ENCODE results near the gene MPND. TPM values are rescaled to one million over a fixed set of nuclear protein-coding genes. Genes with fewer than 3 reads are reported as not detected.
"Not testable (repeated sequence)": the region's sequence is repeated elsewhere in the genome, so short reads cannot be mapped to it uniquely, and the experiment has no call there.

The MPND gene
- total and polyA plus RNA-seq, 2 donors, result 7.8 to 16.9 TPM

GRCh38 chr19:4342314-4342614, 1.1 kb upstream of the MPND start:
- Histone ChIP-seq H3K4me3 (ENCODE audit: low read length in 2 of 2) (peak overlapping the region; percentile 68 to 78), H3K4me1 (ENCODE audit: control insufficient read depth in 2 of 2, insufficient read depth in 2 of 2, low read length in 2 of 2) (peaks cover 12 to 32% of the 10 kb centered on the region in 2 donors), H3K27me3 (ENCODE audit: control insufficient read depth in 2 of 2, insufficient read depth in 1 of 2, low read length in 1 of 2) (no peaks in the 10 kb centered on the region), H3K27ac (ENCODE audit: low read depth in 1 of 2, low read length in 1 of 2) (peak overlapping the region; percentile 85 to 86), H3K36me3 (ENCODE audit: control insufficient read depth in 2 of 2, insufficient read depth in 2 of 2, low read length in 1 of 2) (peaks cover 0 to 6% of the 10 kb centered on the region in 2 donors), H3K9me3 (ENCODE audit: control insufficient read depth in 2 of 2, insufficient read depth in 1 of 2, low read length in 1 of 2) (no peaks in the 10 kb centered on the region)
- DNase-seq (ENCODE audit: low read depth in 6 of 9, low spot score in 9 of 9), result no peak
- 10% methylated on average over 10 of the region's 10 CpGs for WGBS

DNA sequence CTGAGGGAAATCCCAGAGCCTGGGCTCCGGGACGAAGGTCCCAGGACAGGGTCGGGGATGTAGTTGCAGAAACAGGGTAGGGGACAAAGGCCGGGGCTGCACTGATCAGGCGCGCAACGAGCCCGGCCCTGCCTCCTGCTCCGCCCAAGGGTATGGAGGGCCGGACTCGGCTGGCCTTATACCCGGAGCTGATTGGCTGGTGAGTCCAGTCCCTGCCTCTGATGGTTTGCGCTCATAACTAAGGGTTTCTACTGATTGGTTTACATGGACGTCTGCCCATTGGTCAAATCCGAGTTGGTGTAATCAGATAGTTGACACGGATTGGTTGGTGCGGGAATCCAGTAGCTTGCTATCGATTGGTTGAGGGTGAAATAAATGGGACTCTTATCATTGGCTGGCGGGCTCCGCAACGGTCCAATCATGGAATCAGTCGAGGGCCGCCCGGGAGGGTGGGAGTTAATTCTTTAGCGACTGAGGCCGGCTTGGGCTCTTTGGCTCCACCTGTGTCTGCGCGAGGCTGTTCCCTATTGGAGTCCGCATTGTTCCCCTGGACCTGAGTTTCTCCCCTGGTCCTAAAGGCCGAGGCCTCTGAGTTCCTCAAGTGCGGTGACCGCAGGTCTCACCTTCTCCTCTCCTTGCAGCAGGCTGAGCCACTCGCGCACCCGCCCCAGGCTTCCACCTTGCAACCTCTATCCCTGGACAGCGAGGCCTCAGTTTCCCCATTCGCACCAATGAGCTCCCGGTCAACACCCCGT, 570 bp upstream of the MPND start:
- peak; percentile 88 to 99 (median 96) for DNase-seq (ENCODE audit: low read depth in 6 of 9, low spot score in 9 of 9)
- under 1% methylated on average over 39 of the region's 39 CpGs for WGBS

DNA sequence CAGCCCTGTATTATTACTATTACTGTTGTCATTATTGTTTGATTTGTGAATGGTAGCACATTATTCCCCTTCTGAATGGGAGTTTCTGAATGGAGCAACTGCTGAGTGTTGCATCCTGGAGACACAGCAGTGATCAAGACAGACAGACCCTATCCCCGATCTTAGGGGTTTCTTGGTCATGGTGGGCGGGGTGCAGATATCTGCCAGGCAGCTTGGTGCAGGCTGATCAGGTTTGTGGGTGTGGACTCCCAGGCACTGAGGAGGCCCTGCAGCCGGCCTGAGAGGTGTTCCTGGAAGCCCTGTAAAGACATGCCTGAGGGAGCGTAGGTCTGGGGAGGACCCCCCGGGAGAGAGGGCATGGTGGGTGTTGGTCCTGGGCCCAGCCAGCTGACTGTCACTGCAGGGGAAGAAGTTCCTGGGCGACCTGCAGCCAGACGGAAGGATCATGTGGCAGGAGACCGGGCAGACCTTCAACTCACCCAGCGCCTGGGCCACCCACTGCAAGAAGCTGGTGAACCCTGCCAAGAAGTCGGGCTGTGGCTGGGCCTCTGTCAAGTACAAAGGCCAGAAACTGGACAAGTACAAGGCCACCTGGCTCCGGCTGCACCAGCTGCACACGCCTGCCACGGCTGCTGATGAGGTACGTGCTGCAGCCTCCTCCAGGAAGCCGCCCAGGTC, 2.1 kb downstream of the MPND start:
- Histone ChIP-seq H3K9me3 (ENCODE audit: control insufficient read depth in 2 of 2, insufficient read depth in 1 of 2, low read length in 1 of 2) (no peaks in the 10 kb centered on the region), H3K27me3 (ENCODE audit: control insufficient read depth in 2 of 2, insufficient read depth in 1 of 2, low read length in 1 of 2) (no peaks in the 10 kb centered on the region), H3K4me3 (ENCODE audit: low read length in 2 of 2) (no peak overlapping the region), H3K4me1 (ENCODE audit: control insufficient read depth in 2 of 2, insufficient read depth in 2 of 2, low read length in 2 of 2) (peaks cover 7 to 20% of the 10 kb centered on the region in 2 donors), H3K27ac (ENCODE audit: low read depth in 1 of 2, low read length in 1 of 2) (no peak overlapping the region), H3K36me3 (ENCODE audit: control insufficient read depth in 2 of 2, insufficient read depth in 2 of 2, low read length in 1 of 2) (peaks cover 5 to 13% of the 10 kb centered on the region in 2 donors)
- DNase-seq (ENCODE audit: low read depth in 6 of 9, low spot score in 9 of 9), result no peak
- WGBS, result 98% methylated on average over 15 of the region's 15 CpGs

More for the DNA sequence above, 570 bp upstream of the MPND start:
- Histone ChIP-seq H3K27ac (ENCODE audit: low read depth in 1 of 2, low read length in 1 of 2) (peak overlapping the region; percentile 86 to 95), H3K27me3 (ENCODE audit: control insufficient read depth in 2 of 2, insufficient read depth in 1 of 2, low read length in 1 of 2) (no peaks in the 10 kb centered on the region), H3K9me3 (ENCODE audit: control insufficient read depth in 2 of 2, insufficient read depth in 1 of 2, low read length in 1 of 2) (no peaks in the 10 kb centered on the region), H3K36me3 (ENCODE audit: control insufficient read depth in 2 of 2, insufficient read depth in 2 of 2, low read length in 1 of 2) (peaks cover 0 to 6% of the 10 kb centered on the region in 2 donors), H3K4me3 (ENCODE audit: low read length in 2 of 2) (peak overlapping the region; percentile 68 to 78), H3K4me1 (ENCODE audit: control insufficient read depth in 2 of 2, insufficient read depth in 2 of 2, low read length in 2 of 2) (peaks cover 11 to 32% of the 10 kb centered on the region in 2 donors)

- H3K36me3 ChIP-seq (ENCODE audit: control insufficient read depth in 2 of 2, insufficient read depth in 2 of 2, low read length in 1 of 2), result peaks cover 7 to 13% of the 10 kb centered on the region in 2 donors
- peaks cover 7 to 20% of the 10 kb centered on the region in 2 donors for H3K4me1 ChIP-seq (ENCODE audit: control insufficient read depth in 2 of 2, insufficient read depth in 2 of 2, low read length in 2 of 2)
- no peaks in the 10 kb centered on the region for H3K9me3 ChIP-seq (ENCODE audit: control insufficient read depth in 2 of 2, insufficient read depth in 1 of 2, low read length in 1 of 2)
- 98% methylated on average over 6 of the region's 6 CpGs for WGBS
- H3K27me3 ChIP-seq (ENCODE audit: control insufficient read depth in 2 of 2, insufficient read depth in 1 of 2, low read length in 1 of 2), result no peaks in the 10 kb centered on the region
- no peak for DNase-seq (ENCODE audit: low read depth in 6 of 9, low spot score in 9 of 9)
- no peak overlapping the region for H3K27ac ChIP-seq (ENCODE audit: low read depth in 1 of 2, low read length in 1 of 2)
- no peak overlapping the region for H3K4me3 ChIP-seq (ENCODE audit: low read length in 2 of 2)
These were observed 2.6 kb downstream of the MPND start for GRCh38 chr19:4346020-4346383.

DNA sequence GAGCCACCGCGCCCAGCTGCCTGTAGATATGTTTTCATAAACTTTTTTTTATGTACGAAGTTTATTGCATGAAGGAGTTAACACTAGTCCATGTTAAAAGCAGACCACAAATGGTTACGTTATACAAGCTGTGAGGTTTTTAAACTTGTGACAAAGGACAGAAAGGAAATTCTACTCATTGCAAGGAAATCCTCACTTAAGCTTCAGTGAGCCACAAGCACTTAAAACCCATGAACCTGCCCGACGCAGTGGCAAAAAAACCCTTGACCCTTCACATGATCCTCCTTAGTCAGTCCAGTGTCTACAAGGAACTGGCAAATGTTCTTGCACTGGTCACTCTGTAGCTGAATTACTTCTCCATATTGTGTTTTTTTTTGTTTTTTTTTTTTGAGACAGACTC, 4.2 kb downstream of the MPND start:
- 75% methylated on average over 6 of the region's 6 CpGs for WGBS
- H3K9me3 ChIP-seq (ENCODE audit: control insufficient read depth in 2 of 2, insufficient read depth in 1 of 2, low read length in 1 of 2), result no peaks in the 10 kb centered on the region
- DNase-seq (ENCODE audit: low read depth in 6 of 9, low spot score in 9 of 9), result no peak

GRCh38 chr19:4349225-4349624, 5.9 kb downstream of the MPND start:
- H3K9me3 ChIP-seq (ENCODE audit: control insufficient read depth in 2 of 2, insufficient read depth in 1 of 2, low read length in 1 of 2); DNase-seq (ENCODE audit: low read depth in 6 of 9, low spot score in 9 of 9); H3K27me3 ChIP-seq (ENCODE audit: control insufficient read depth in 2 of 2, insufficient read depth in 1 of 2, low read length in 1 of 2); H3K27ac ChIP-seq (ENCODE audit: low read depth in 1 of 2, low read length in 1 of 2); H3K4me1 ChIP-seq (ENCODE audit: control insufficient read depth in 2 of 2, insufficient read depth in 2 of 2, low read length in 2 of 2); H3K4me3 ChIP-seq (ENCODE audit: low read length in 2 of 2): not testable (repeated sequence)
- H3K36me3 ChIP-seq (ENCODE audit: control insufficient read depth in 2 of 2, insufficient read depth in 2 of 2, low read length in 1 of 2), result peaks cover 9 to 20% of the 10 kb centered on the region in 2 donors
- 96% methylated on average over 16 of the region's 16 CpGs for WGBS

More for the DNA sequence above, 4.2 kb downstream of the MPND start:
- peaks cover 7 to 14% of the 10 kb centered on the region in 2 donors for H3K4me1 ChIP-seq (ENCODE audit: control insufficient read depth in 2 of 2, insufficient read depth in 2 of 2, low read length in 2 of 2)
- no peak overlapping the region for H3K27ac ChIP-seq (ENCODE audit: low read depth in 1 of 2, low read length in 1 of 2)
- no peak overlapping the region for H3K4me3 ChIP-seq (ENCODE audit: low read length in 2 of 2)
- peaks cover 7 to 13% of the 10 kb centered on the region in 2 donors for H3K36me3 ChIP-seq (ENCODE audit: control insufficient read depth in 2 of 2, insufficient read depth in 2 of 2, low read length in 1 of 2)
- H3K27me3 ChIP-seq (ENCODE audit: control insufficient read depth in 2 of 2, insufficient read depth in 1 of 2, low read length in 1 of 2), result no peaks in the 10 kb centered on the region

- Histone ChIP-seq H3K36me3 (ENCODE audit: control insufficient read depth in 2 of 2, insufficient read depth in 2 of 2, low read length in 1 of 2) (peaks cover 9 to 22% of the 10 kb centered on the region in 2 donors), H3K4me3 (ENCODE audit: low read length in 2 of 2) (no peak overlapping the region), H3K27me3 (ENCODE audit: control insufficient read depth in 2 of 2, insufficient read depth in 1 of 2, low read length in 1 of 2) (no peaks in the 10 kb centered on the region), H3K27ac (ENCODE audit: low read depth in 1 of 2, low read length in 1 of 2) (no peak overlapping the region), H3K4me1 (ENCODE audit: control insufficient read depth in 2 of 2, insufficient read depth in 2 of 2, low read length in 2 of 2) (no peaks in the 10 kb centered on the region), H3K9me3 (ENCODE audit: control insufficient read depth in 2 of 2, insufficient read depth in 1 of 2, low read length in 1 of 2) (no peaks in the 10 kb centered on the region)
- WGBS, result 96% methylated on average over 8 of the region's 8 CpGs
- no peak for DNase-seq (ENCODE audit: low read depth in 6 of 9, low spot score in 9 of 9)
These were observed 6.7 kb downstream of the MPND start for GRCh38 chr19:4350111-4350510.

GRCh38 chr19:4350726-4351125, 7.4 kb downstream of the MPND start:
- H3K36me3 ChIP-seq (ENCODE audit: control insufficient read depth in 2 of 2, insufficient read depth in 2 of 2, low read length in 1 of 2), result peaks cover 9 to 18% of the 10 kb centered on the region in 2 donors
- no peaks in the 10 kb centered on the region for H3K9me3 ChIP-seq (ENCODE audit: control insufficient read depth in 2 of 2, insufficient read depth in 1 of 2, low read length in 1 of 2)
- WGBS, result 99% methylated on average over 9 of the region's 9 CpGs
- H3K4me3 ChIP-seq (ENCODE audit: low read length in 2 of 2), result no peak overlapping the region
- H3K27ac ChIP-seq (ENCODE audit: low read depth in 1 of 2, low read length in 1 of 2), result no peak overlapping the region
- H3K27me3 ChIP-seq (ENCODE audit: control insufficient read depth in 2 of 2, insufficient read depth in 1 of 2, low read length in 1 of 2), result no peaks in the 10 kb centered on the region
- DNase-seq (ENCODE audit: low read depth in 6 of 9, low spot score in 9 of 9), result no peak
- H3K4me1 ChIP-seq (ENCODE audit: control insufficient read depth in 2 of 2, insufficient read depth in 2 of 2, low read length in 2 of 2), result no peaks in the 10 kb centered on the region

DNA sequence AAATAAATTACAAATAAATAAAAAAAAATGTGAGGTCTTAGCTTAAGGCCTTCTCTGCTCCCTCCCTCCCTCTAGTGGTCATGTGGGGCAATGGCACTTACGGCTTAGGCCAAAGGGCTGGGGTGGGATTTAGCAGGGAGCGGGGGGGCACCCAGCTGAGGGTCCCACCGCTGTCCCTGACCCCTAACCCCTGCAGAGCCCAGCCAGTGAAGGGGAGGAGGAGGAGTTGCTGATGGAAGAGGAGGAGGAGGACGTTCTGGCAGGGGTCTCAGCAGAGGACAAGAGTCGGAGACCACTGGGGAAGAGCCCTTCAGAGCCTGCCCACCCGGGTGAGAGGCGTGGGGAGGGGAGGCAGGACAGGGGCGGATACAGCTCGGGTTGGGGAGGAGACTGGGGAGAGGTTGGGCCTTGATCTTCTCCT, 9.3 kb downstream of the MPND start:
- DNase-seq (ENCODE audit: low read depth in 6 of 9, low spot score in 9 of 9), result peak in 6 of 9 donors; percentile 39 to 70 (median 54)
- 67% methylated on average over 9 of the region's 9 CpGs for WGBS

More for the DNA sequence above, 9.3 kb downstream of the MPND start:
- Histone ChIP-seq H3K36me3 (ENCODE audit: control insufficient read depth in 2 of 2, insufficient read depth in 2 of 2, low read length in 1 of 2) (peaks cover 11 to 22% of the 10 kb centered on the region in 2 donors), H3K27me3 (ENCODE audit: control insufficient read depth in 2 of 2, insufficient read depth in 1 of 2, low read length in 1 of 2) (no peaks in the 10 kb centered on the region), H3K4me3 (ENCODE audit: low read length in 2 of 2) (no peak overlapping the region), H3K9me3 (ENCODE audit: control insufficient read depth in 2 of 2, insufficient read depth in 1 of 2, low read length in 1 of 2) (no peaks in the 10 kb centered on the region), H3K27ac (ENCODE audit: low read depth in 1 of 2, low read length in 1 of 2) (no peak overlapping the region), H3K4me1 (ENCODE audit: control insufficient read depth in 2 of 2, insufficient read depth in 2 of 2, low read length in 2 of 2) (no peaks in the 10 kb centered on the region)
